Large intestine (tissue), 3 donors: ENCODE measurements around the gene PLEKHH3. TPM values are rescaled to one million over a fixed set of nuclear protein-coding genes. Genes with fewer than 3 reads are reported as not detected.
"Not testable (repeated sequence)": the region's sequence is repeated elsewhere in the genome, so short reads cannot be mapped to it uniquely, and the experiment has no call there.

Experiments
- DNase-seq, 2 donors: peaks; one replicate each; pipeline versions ENCODE4 v3.0.0 to v3.0.0-alpha.2; 2013
- H3K27ac ChIP-seq: one replicate; pipeline ENCODE4 v1.5.1; 2013; ENCODE audit warnings: low read length
- H3K27me3 ChIP-seq: 2 replicates; pipeline ENCODE4 v1.6.1; 2013; ENCODE audit warnings: low read length; ENCODE audit not compliant: control insufficient read depth, insufficient read depth
- H3K36me3 ChIP-seq: 2 replicates; pipeline ENCODE4 v1.6.1; 2013; ENCODE audit warnings: low read length; ENCODE audit not compliant: control insufficient read depth, insufficient read depth
- H3K4me1 ChIP-seq: one replicate; pipeline ENCODE4 v1.6.1; 2013; ENCODE audit warnings: low read length; ENCODE audit not compliant: control insufficient read depth, insufficient read depth
- H3K4me3 ChIP-seq: one replicate; pipeline ENCODE4 v1.5.1; 2013; ENCODE audit warnings: low read length
- H3K9me3 ChIP-seq: one replicate; pipeline ENCODE4 v1.6.1; 2013; ENCODE audit warnings: mild to moderate bottlenecking, low read depth, low read length, moderate library complexity; ENCODE audit not compliant: control insufficient read depth
- WGBS: methylation state at CpG from one replicate; pipeline ENCODE4 v1.1.5; 2013; ENCODE audit warnings: low lambda C conversion rate; ENCODE audit not compliant: insufficient coverage; 5-methylcytosine and 5-hydroxymethylcytosine counted together
- polyA plus RNA-seq: library from polyadenylated mRNA; unstranded; fragments of 120-200 nt; gene quantifications from one replicate; pipeline ENCODE4 v1.2.1, GENCODE V29; 2013

Gene PLEKHH3
- polyA plus RNA-seq, 1 donor: 9.2 TPM

- WGBS: no CpG with 5 or more reads among the region's 6 CpGs
These were observed 49.6 kb downstream of the PLEKHH3 start for GRCh38 chr17:42627032-42627764.

GRCh38 chr17:42623732-42624596 lies 52.8 kb downstream of the PLEKHH3 start:
- H3K36me3 ChIP-seq: no peaks in the 10 kb centered on the region
- no peaks in the 10 kb centered on the region for H3K4me1 ChIP-seq
- peak; percentile 35 to 72 for DNase-seq
- H3K27me3 ChIP-seq: no peaks in the 10 kb centered on the region
- WGBS: no CpG with 5 or more reads among the region's 7 CpGs
- no peak overlapping the region for H3K27ac ChIP-seq
- no peaks in the 10 kb centered on the region for H3K9me3 ChIP-seq
- H3K4me3 ChIP-seq: no peak overlapping the region

More at GRCh38 chr17:42627032-42627764, 49.6 kb downstream of the PLEKHH3 start:
- H3K27ac ChIP-seq, H3K27me3 ChIP-seq, H3K9me3 ChIP-seq, H3K4me3 ChIP-seq, DNase-seq, H3K36me3 ChIP-seq, H3K4me1 ChIP-seq: not testable (repeated sequence)

- Histone ChIP-seq H3K27ac (no peak overlapping the region), H3K36me3 (no peaks in the 10 kb centered on the region), H3K27me3 (no peaks in the 10 kb centered on the region), H3K4me3 (no peak overlapping the region), H3K4me1 (peaks cover 4% of the 10 kb centered on the region), H3K9me3 (no peaks in the 10 kb centered on the region)
- WGBS: no CpG with 5 or more reads among the region's 2 CpGs
- DNase-seq: no peak
These were observed 53.5 kb downstream of the PLEKHH3 start for GRCh38 chr17:42623271-42623670.

- not testable (repeated sequence) for H3K9me3 ChIP-seq, H3K27me3 ChIP-seq, H3K36me3 ChIP-seq, DNase-seq, H3K4me1 ChIP-seq, H3K4me3 ChIP-seq, H3K27ac ChIP-seq
- WGBS: no CpG with 5 or more reads among the region's 3 CpGs
These were observed 54.8 kb downstream of the PLEKHH3 start for GRCh38 chr17:42621987-42622386.

- Histone ChIP-seq H3K36me3 (peaks cover 22% of the 10 kb centered on the region), H3K4me1 (peaks cover 4% of the 10 kb centered on the region), H3K4me3 (no peak overlapping the region), H3K9me3 (no peaks in the 10 kb centered on the region), H3K27me3 (no peaks in the 10 kb centered on the region), H3K27ac (no peak overlapping the region)
- DNase-seq: peak; percentile 16 to 48
- 67% methylated on average over 1 of the region's 9 CpGs for WGBS
These were observed 58.2 kb downstream of the PLEKHH3 start for GRCh38 chr17:42618442-42619150.

GRCh38 chr17:42617956-42618431 lies 58.8 kb downstream of the PLEKHH3 start:
- Histone ChIP-seq H3K4me3 (no peak overlapping the region), H3K36me3 (peaks cover 28% of the 10 kb centered on the region), H3K27ac (no peak overlapping the region), H3K4me1 (peaks cover 4% of the 10 kb centered on the region), H3K9me3 (no peaks in the 10 kb centered on the region), H3K27me3 (no peaks in the 10 kb centered on the region)
- DNase-seq: no peak
- WGBS: no CpG with 5 or more reads among the region's 4 CpGs

Other genes with a start within 250 kb of the PLEKHH3 start
- 114 TPM for gene ATP6V0A1, start 218.1 kb downstream of the PLEKHH3 start, polyA plus RNA-seq
- 32.9 TPM for gene NAGLU, start 140.8 kb downstream of the PLEKHH3 start, polyA plus RNA-seq
- 2.1 TPM for gene HSD17B1, start 124.1 kb downstream of the PLEKHH3 start, polyA plus RNA-seq
- 65.6 TPM for gene COASY, start 114.8 kb downstream of the PLEKHH3 start, polyA plus RNA-seq
- 52.0 TPM for gene MLX, start 109.9 kb downstream of the PLEKHH3 start, polyA plus RNA-seq
- 8.6 TPM for gene PSMC3IP, start 99.3 kb downstream of the PLEKHH3 start, polyA plus RNA-seq
- gene RETREG3, start 67.6 kb downstream of the PLEKHH3 start, polyA plus RNA-seq: 36.8 TPM
- 40.0 TPM for gene TUBG1, start 67.3 kb downstream of the PLEKHH3 start, polyA plus RNA-seq
- 16.2 TPM for gene TUBG2, start 17.7 kb downstream of the PLEKHH3 start, polyA plus RNA-seq
- 1.2 TPM for gene CCR10, start 4.8 kb upstream of the PLEKHH3 start, polyA plus RNA-seq
- gene CNTNAP1, start 5.5 kb upstream of the PLEKHH3 start, polyA plus RNA-seq: 7.5 TPM
- gene EZH1, start 68.0 kb upstream of the PLEKHH3 start, polyA plus RNA-seq: 37.6 TPM
- gene RAMP2, start 84.2 kb upstream of the PLEKHH3 start, polyA plus RNA-seq: 45.9 TPM
- 78.1 TPM for gene VPS25, start 96.5 kb upstream of the PLEKHH3 start, polyA plus RNA-seq
- gene WNK4, start 103.6 kb upstream of the PLEKHH3 start, polyA plus RNA-seq: 16.9 TPM
- gene COA3, start 121.7 kb upstream of the PLEKHH3 start, polyA plus RNA-seq: 107 TPM
- 3.0 TPM for gene CNTD1, start 121.9 kb upstream of the PLEKHH3 start, polyA plus RNA-seq
- 77.9 TPM for gene BECN1, start 147.3 kb upstream of the PLEKHH3 start, polyA plus RNA-seq
- gene PSME3, start 156.4 kb upstream of the PLEKHH3 start, polyA plus RNA-seq: 71.4 TPM
- 1.2 TPM for gene AOC2, start 167.6 kb upstream of the PLEKHH3 start, polyA plus RNA-seq
- gene AOC3, start 174.2 kb upstream of the PLEKHH3 start, polyA plus RNA-seq: 14.8 TPM
- gene G6PC1, start 223.8 kb upstream of the PLEKHH3 start, polyA plus RNA-seq: 1.5 TPM